H1 (cell line): ENCODE results near the gene DPM2. TPM values are rescaled to one million over a fixed set of nuclear protein-coding genes. Genes with fewer than 3 reads are reported as not detected.

ENCODE experiments used
- ATF2 ChIP-seq: IDR thresholded peaks from 2 replicates; pipeline ENCODE4 v1.6.1; 2012; ENCODE audit warnings: low read length, inconsistent platforms
- polyA plus RNA-seq, 7 experiments: library from polyadenylated mRNA; depleted of rRNA in 3 of 7; stranded (reverse) in 5 of 7; unstranded in 2 of 7; fragments of >200 nt in 5 of 7; fragments of 200-250 nt in 2 of 7; gene quantifications; 1 replicate in 5 of 7; 2 replicates in 1 of 7; 4 replicates in 1 of 7; pipeline versions ENCODE4 v1.2.1 to v1.2.3, GENCODE V29; 2011 to 2013; ENCODE audit warnings: missing spikeins in 2 of 7, mixed read lengths in 2 of 7
- total RNA-seq: library from RNA; stranded (reverse); fragmentation: NEBNext Ultra II Directional; extraction: Animal tissue kit (Norgen Biotek cat#: 25700); gene quantifications from 2 replicates; pipeline ENCODE4 v1.2.1, GENCODE V29; 2021

Gene DPM2
- total and polyA plus RNA-seq, 2 of the 8 experiments (the other 6 are each of a cell fraction or from before 2014, with no cell fraction given) = 45.4 to 95.4 TPM

DNA sequence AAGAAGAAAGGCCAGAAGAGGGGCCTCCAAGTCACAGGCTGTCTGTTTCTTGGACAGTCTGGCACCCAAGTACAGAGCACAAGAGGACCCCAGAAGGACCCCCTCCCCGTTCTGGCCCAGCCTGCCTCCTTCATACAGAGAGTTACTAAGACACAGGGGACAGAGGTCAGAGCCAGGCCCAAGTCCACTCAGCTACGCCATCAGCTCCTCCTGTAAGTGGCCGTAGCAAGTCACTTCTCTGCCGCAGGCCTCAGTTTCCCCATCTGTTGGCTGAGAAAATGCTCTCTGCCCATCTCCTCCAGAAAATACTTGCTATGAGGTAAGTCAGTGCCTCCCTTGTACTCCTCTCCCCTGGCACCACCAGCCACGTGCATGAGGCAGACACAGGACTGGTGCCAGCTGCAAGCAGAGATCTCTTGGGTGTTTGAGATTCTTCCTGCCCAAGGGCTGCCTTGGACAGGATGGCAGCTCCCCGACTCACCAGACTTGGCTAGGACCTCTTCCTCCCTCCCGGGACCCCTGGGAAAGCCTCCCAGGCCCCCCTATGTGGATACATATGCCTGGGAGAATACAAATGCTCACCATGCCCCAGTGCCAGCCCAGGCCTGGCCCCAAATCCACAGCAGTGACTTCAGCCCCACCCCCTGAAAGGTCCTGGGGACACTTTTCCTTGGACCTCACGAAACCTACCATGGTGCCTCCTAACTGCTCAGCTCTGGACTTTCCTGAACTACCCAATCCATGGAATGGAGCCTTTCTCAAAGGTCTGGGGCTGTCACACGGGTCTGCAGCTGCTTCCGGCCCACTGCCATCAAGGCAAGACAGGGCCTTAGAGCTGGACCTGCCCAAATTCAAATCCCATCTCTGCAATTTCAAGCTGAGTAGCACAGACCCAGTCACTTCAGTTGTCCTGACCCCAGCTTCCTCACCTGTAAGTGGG is 38.0 kb upstream of the DPM2 start (continued):
- TF ChIP-seq ATF2 = no peak
